Thyroid gland (tissue), 4 donors: ENCODE data around the gene C12orf42.

Experiments
- POLR2A ChIP-seq, 2 donors: fragments of 450-650 bp; IDR thresholded peaks; one replicate each; pipeline ENCODE4 v1.6.1; 2017; ENCODE audit warnings: antibody characterized with exemption in 2 of 2, mild to moderate bottlenecking in 2 of 2, moderate library complexity in 1 of 2
- TF ChIP-seq, protein P1 (sequence below), 6 experiments: fragments of 200-600 bp in 3 of 6; fragments of 450-650 bp in 3 of 6; sonication (generic) in 3 of 6; IDR thresholded peaks; one replicate each; pipeline ENCODE4 v1.5.1; 2016 to 2019; ENCODE audit warnings: antibody characterized with exemption in 6 of 6, mild to moderate bottlenecking in 2 of 6, inconsistent platforms in 1 of 6, moderate library complexity in 1 of 6

DNA sequence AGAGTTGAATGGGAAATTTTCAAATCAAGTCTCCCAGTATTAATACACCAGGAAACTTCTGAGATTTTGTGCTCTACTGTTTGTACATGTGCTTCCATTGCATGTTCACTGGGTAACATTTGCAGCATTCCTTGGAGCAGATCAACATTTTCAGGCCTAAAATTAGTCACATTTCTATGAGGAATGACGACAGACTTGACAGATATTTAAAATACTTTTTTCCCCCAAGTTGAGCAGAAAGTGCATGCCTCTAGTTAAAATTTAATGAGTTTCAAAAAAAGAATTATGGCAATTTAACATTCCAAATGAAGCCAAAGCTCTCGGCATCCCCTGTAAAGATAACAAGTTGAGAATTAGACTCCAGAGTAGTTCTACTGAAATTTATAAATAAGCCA lies 72.3 kb downstream of the C12orf42 start:
- no peak for TF ChIP-seq POLR2A (IDR thresholded peaks at IDR 0.05)
- TF ChIP-seq, protein P1, sequence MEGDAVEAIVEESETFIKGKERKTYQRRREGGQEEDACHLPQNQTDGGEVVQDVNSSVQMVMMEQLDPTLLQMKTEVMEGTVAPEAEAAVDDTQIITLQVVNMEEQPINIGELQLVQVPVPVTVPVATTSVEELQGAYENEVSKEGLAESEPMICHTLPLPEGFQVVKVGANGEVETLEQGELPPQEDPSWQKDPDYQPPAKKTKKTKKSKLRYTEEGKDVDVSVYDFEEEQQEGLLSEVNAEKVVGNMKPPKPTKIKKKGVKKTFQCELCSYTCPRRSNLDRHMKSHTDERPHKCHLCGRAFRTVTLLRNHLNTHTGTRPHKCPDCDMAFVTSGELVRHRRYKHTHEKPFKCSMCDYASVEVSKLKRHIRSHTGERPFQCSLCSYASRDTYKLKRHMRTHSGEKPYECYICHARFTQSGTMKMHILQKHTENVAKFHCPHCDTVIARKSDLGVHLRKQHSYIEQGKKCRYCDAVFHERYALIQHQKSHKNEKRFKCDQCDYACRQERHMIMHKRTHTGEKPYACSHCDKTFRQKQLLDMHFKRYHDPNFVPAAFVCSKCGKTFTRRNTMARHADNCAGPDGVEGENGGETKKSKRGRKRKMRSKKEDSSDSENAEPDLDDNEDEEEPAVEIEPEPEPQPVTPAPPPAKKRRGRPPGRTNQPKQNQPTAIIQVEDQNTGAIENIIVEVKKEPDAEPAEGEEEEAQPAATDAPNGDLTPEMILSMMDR (IDR thresholded peaks at IDR 0.05) = no peak
